HEK293T (cell line): ENCODE measurements around the gene TARS3.

Experiments
- SP1 ChIP-seq: fragments of 450-650 bp; IDR thresholded peaks from 2 replicates; pipeline ENCODE4 v1.6.1; 2017
- SUZ12 ChIP-seq: fragments of 450-650 bp; IDR thresholded peaks from 2 replicates; pipeline ENCODE4 v1.6.1; 2016; ENCODE audit warnings: mild to moderate bottlenecking

DNA sequence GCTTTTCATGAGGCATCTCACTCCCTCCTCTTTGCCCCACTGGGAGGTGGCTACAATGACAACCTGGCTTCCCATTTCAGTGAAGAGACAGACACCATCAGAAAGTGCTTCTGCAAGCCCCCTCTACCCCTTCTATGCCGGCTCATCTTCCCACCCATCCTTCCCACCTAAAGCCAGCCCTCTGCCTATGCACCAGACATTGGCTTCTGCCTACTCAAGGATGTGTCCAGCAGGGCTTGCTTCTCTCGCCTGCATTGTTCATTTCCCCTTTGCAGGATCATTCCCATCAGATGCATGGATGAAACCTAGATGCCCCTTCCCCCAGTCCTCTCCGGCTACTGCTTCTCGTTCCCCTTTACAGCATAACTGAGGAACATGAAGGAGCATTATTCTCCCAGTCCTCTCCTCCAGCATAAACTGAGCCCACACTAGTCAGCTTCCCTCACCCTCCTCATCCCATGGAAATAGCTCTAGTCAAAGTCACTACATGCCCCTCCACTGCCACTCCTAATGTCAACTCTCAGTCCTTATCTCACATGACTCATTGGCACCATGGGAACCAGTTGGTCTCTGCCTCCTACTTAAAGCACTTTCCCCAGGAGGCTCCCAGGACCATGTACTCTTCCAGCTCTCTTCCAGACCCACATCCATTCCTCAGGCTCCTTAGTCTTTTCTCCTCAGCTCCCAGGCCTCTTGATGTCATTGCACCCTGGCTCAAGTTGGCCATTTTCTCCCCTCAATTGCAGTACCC lies 120.0 kb downstream of the TARS3 start:
- no peak for TF ChIP-seq SP1
- TF ChIP-seq SUZ12, result no peak
